B cell (primary cell): ENCODE measurements around the gene RALA. TPM values are rescaled to one million over a fixed set of nuclear protein-coding genes. Genes with fewer than 3 reads are reported as not detected.

Experiments
- ATAC-seq: fragments of 200-7000 bp; cut with Tn5 transposase; one replicate; pipeline ENCODE4 v1.10.0; 2021; ENCODE audit warnings: low read depth, mild to moderate bottlenecking, moderate number of reproducible peaks, moderate library complexity
- CTCF ChIA-PET: fragments of 350-600 bp; sonication (Branson Sonifier 250); formaldehyde crosslinking; loops from one replicate; lab custom pipeline; 2021; ENCODE audit warnings: antibody characterized with exemption, inconsistent platforms; lab: Charles Lee
- POLR2A ChIA-PET: fragments of 350-600 bp; sonication (Branson Sonifier 250); formaldehyde crosslinking; loops from one replicate; lab custom pipeline; 2021; ENCODE audit warnings: antibody characterized with exemption; lab: Charles Lee
- DNase-seq: peaks from one replicate; pipeline ENCODE4 v3.0.0; 2013
- H2AFZ ChIP-seq: 2 replicates; pipeline ENCODE4 v1.6.1; 2012; ENCODE audit warnings: mild to moderate bottlenecking, low read depth, low read length; ENCODE audit not compliant: insufficient read depth, poor library complexity, severe bottlenecking
- H3K27ac ChIP-seq, 2 donors: 1 replicate in 1 of 2; 2 replicates in 1 of 2; pipeline ENCODE4 v1.5.1; 2012 to 2013; ENCODE audit warnings: low read length in 2 of 2, mild to moderate bottlenecking in 2 of 2, moderate library complexity in 1 of 2
- H3K27me3 ChIP-seq, 4 experiments: fragments of 200-600 bp in 1 of 4; sonication (generic) in 1 of 4; replicated peaks in 1 of 4; 1 replicate in 2 of 4; 2 replicates in 2 of 4; pipeline versions ENCODE4 v1.6.1 to v1.7.0; 2013 to 2016; ENCODE audit warnings: low read length in 3 of 4, mild to moderate bottlenecking in 2 of 4, mixed read lengths in 1 of 4, moderate library complexity in 1 of 4; ENCODE audit not compliant: insufficient read depth in 4 of 4, control insufficient read depth in 3 of 4; ENCODE audit errors: control extremely low read depth in 1 of 4
- H3K36me3 ChIP-seq, 2 experiments: replicated peaks in 1 of 2; 1 replicate in 1 of 2; 2 replicates in 1 of 2; pipeline versions ENCODE4 v1.6.1 to v1.7.1; 2013; ENCODE audit warnings: low read length in 1 of 2; ENCODE audit not compliant: insufficient read depth in 2 of 2, control insufficient read depth in 1 of 2; ENCODE audit errors: control extremely low read depth in 1 of 2, extremely low read depth in 1 of 2
- H3K4me1 ChIP-seq, 2 donors: fragments of 200-600 bp in 1 of 2; sonication (generic) in 1 of 2; 1 replicate in 1 of 2; 2 replicates in 1 of 2; pipeline versions ENCODE4 v1.5.1 to v1.6.1; 2013 to 2017; ENCODE audit warnings: low read length in 2 of 2; ENCODE audit not compliant: control insufficient read depth in 2 of 2, insufficient read depth in 2 of 2
- H3K4me2 ChIP-seq: replicated peaks from 2 replicates; pipeline ENCODE3; 2012; ENCODE audit warnings: mild to moderate bottlenecking, low read depth, low read length; ENCODE audit not compliant: poor library complexity, severe bottlenecking
- H3K4me3 ChIP-seq, 5 experiments: fragments of 200-600 bp in 1 of 5; sonication (generic) in 1 of 5; 1 replicate in 3 of 5; 2 replicates in 2 of 5; pipeline versions ENCODE4 v1.5.1 to v1.7.0; 2011 to 2016; ENCODE audit warnings: low read length in 4 of 5, mild to moderate bottlenecking in 4 of 5, low read depth in 2 of 5, control low read depth in 1 of 5, moderate library complexity in 1 of 5; ENCODE audit not compliant: insufficient read depth in 1 of 5; ENCODE audit errors: control extremely low read depth in 1 of 5, extremely low read depth in 1 of 5
- H3K79me2 ChIP-seq: fragments of 200-600 bp; sonication (generic); one replicate; pipeline ENCODE4 v1.6.0; 2016; ENCODE audit warnings: low read length; ENCODE audit not compliant: control insufficient read depth, insufficient read depth
- H3K9ac ChIP-seq: fragments of 200-600 bp; sonication (generic); 2 replicates; pipeline ENCODE4 v1.6.1; 2017; ENCODE audit warnings: mild to moderate bottlenecking, low read length, moderate library complexity
- H3K9me3 ChIP-seq, 3 donors: one replicate each; pipeline versions ENCODE4 v1.6.1 to v1.7.1; 2013; ENCODE audit warnings: low read length in 2 of 3; ENCODE audit not compliant: control insufficient read depth in 2 of 3, insufficient read depth in 1 of 3; ENCODE audit errors: control extremely low read depth in 1 of 3
- H4K20me1 ChIP-seq: 2 replicates; pipeline ENCODE4 v1.6.0; 2012; ENCODE audit warnings: mild to moderate bottlenecking, low read length; ENCODE audit not compliant: insufficient read depth, control insufficient read depth, poor library complexity, severe bottlenecking
- H3K27ac Mint-ChIP-seq: one replicate; pipeline ENCODE4 v1.8.0; 2021; ENCODE audit warnings: mixed read lengths
- H3K27me3 Mint-ChIP-seq: one replicate; pipeline ENCODE4 v1.8.0; 2021; ENCODE audit warnings: mixed read lengths
- H3K4me1 Mint-ChIP-seq: one replicate; pipeline ENCODE4 v1.8.0; 2021; ENCODE audit warnings: mixed read lengths
- H3K4me3 Mint-ChIP-seq: one replicate; pipeline ENCODE4 v1.8.0; 2021; ENCODE audit warnings: mixed read lengths
- H3K9me3 Mint-ChIP-seq: one replicate; pipeline ENCODE4 v1.8.0; 2022; ENCODE audit warnings: mixed read lengths; ENCODE audit not compliant: insufficient read depth
- CTCF ChIP-seq: fragments of 200-600 bp; IDR thresholded peaks from one replicate; pipeline ENCODE4 v1.8.0; 2022; ENCODE audit warnings: antibody characterized with exemption, mild to moderate bottlenecking
- EZH2 ChIP-seq: IDR thresholded peaks from 2 replicates; pipeline ENCODE4 v1.6.1; 2012; ENCODE audit warnings: borderline replicate concordance, low read depth, mild to moderate bottlenecking, moderate library complexity, low read length; ENCODE audit not compliant: insufficient read depth, poor library complexity, severe bottlenecking
- WGBS: methylation state at CpG from one replicate; pipeline ENCODE4 v1.1.5; 2013; ENCODE audit warnings: missing lambda C conversion rate; ENCODE audit not compliant: insufficient coverage; 5-methylcytosine and 5-hydroxymethylcytosine counted together
- intact Hi-C: fragments of 100-400 bp; cut with micrococcal nuclease; formaldehyde crosslinking; loops from one replicate; pipeline ENCODE4 v1.10.0; 2022
- polyA plus RNA-seq: library from polyadenylated mRNA; depleted of rRNA; stranded (reverse); fragments of >200 nt; gene quantifications from 2 replicates; pipeline ENCODE4 v1.2.3, GENCODE V29; 2012
- total RNA-seq, 2 donors: library from RNA; stranded (reverse); fragments of 120-200 nt in 1 of 2; gene quantifications; 1 replicate in 1 of 2; 2 replicates in 1 of 2; pipeline versions ENCODE4 v1.2.3 to v1.2.4, GENCODE V29; 2013 to 2022

The RALA gene
- total and polyA plus RNA-seq, 2 donors (not counting 1 experiment from before 2014, with no cell fraction given): 9.3 to 29.8 TPM

- TF ChIP-seq EZH2 (no peak), CTCF (no peak)
- intact Hi-C loops: loop anchor here (1.0 to 10.0 kb wide), 5 partner anchors 40 to 1438 kb away; partner anchors contain the start of gene YAE1
- ATAC-seq (no peak), DNase-seq (no peak)
- ChIA-PET CTCF (interaction anchor here (0.7 to 6.5 kb wide), 6 partner anchors 42 to 1301 kb away, joined by 3 to 69 read pairs (median 6); partner anchors contain the start of genes MPLKIP and SUGCT), POLR2A (interaction anchor here (0.5 to 1.9 kb wide), 3 partner anchors 9 to 111 kb away, joined by 3 to 9 read pairs (median 4); no protein-coding TSS in a partner anchor)
- Histone ChIP-seq H3K4me3 (peak overlapping the region; percentile 27 to 97 (median 83)), H3K36me3 (no peaks in the 10 kb centered on the region), H3K9ac (peak overlapping the region; percentile 88), H3K4me2 (peak overlapping the region; percentile 89), H4K20me1 (no peaks in the 10 kb centered on the region), H2AFZ (peak overlapping the region; percentile 93), H3K4me1 (peaks cover 24 to 26% of the 10 kb centered on the region in 2 donors), H3K27ac (peak overlapping the region; percentile 86 to 93), H3K27me3 (no peaks in the 10 kb centered on the region), H3K79me2 (peaks cover 49% of the 10 kb centered on the region), H3K9me3 (no peaks in the 10 kb centered on the region)
- H3K27me3 Mint-ChIP-seq: no peaks in the 10 kb centered on the region
- H3K27ac Mint-ChIP-seq: peak overlapping the region; percentile 92
- no peaks in the 10 kb centered on the region for H3K9me3 Mint-ChIP-seq
- 59% methylated on average over 8 of the region's 11 CpGs for WGBS
- peak overlapping the region; percentile 90 for H3K4me3 Mint-ChIP-seq
- H3K4me1 Mint-ChIP-seq: peaks cover 47% of the 10 kb centered on the region
These were observed 763 bp upstream of the RALA start for GRCh38 chr7:39622609-39623008.
